NAMALWA (cell line): ENCODE results near the gene SCNN1G.

Experiments
- DNase-seq: peaks from one replicate; pipeline ENCODE4 v3.0.0-alpha.2; 2015; ENCODE audit warnings: low spot score

Gene SCNN1G

DNA sequence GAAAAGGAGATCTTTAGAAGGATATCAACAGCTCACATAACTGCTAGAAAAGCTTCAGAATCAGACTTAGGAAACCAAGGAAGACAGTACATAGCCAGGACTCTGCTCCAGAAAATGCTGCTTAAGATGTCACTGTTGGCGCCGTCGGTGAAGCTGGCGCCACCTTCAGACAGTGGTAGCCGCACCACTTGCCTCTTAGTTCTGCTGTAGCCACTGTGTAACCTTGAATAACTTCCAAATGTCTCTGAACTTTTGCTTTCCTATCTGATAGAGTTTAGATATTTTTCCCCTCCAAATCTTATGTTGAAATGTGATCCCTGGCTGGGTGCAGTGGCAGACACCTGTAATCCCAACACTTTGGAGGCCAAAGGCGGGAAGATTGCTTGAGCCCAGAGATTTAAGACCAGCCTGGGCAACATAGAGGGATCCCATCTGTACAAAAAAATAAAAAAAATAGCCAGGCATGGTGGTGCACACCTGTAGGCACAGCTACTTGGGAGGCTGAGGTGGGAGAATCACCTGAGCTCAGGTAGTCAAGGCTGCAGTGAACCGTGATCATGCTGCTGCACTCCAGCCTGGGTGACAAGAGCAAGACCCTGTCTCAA, 27.0 kb upstream of the SCNN1G start:
- DNase-seq: peak; percentile 27

DNA sequence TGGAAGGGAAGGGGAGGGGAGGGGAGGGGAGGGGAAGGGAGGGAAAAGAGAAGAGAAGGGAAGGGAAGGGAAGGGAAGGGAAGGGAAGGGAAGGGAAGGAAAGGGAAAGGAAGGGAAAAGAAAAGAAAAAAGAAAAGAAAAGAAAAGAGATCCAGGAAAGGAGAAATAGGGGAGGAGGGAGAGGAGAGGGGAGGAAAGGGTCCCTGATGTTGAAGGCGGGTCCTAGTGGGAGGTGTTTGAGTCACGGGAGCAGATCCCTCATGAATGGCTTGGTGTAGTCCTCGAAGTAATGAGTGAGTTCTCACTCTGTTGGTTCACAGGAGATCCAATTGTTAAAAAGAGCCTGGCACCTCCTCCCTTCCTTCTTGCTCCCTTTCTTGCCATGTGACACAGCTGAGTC, 26.4 kb upstream of the SCNN1G start:
- DNase-seq: no peak

- DNase-seq: no peak
Measured at GRCh38 chr16:23156946-23157460, 25.5 kb upstream of the SCNN1G start.

- no peak for DNase-seq
Measured at GRCh38 chr16:23158114-23158513, 24.4 kb upstream of the SCNN1G start.

DNA sequence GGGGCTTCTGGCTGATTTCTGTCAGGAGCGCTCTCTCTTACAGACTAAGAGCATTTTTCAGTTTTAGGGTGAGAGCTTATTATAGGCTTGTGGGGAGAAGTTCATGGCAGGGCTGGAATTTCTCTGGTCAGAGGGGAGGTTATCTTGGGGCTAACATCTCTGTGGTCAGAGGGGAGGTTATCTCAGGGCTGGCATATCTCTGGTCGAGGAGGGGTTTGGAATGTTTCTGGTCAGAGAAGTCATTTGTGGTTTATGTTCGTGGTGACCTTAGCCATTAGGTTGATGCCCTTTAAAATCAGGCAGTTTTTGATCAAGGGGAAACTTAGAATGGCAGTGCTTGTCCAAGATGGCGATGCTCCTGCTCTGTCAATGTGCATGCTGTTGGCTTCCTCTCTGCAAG, 22.5 kb upstream of the SCNN1G start:
- DNase-seq: no peak

- DNase-seq: no peak
Measured at GRCh38 chr16:23160574-23160973, 22.0 kb upstream of the SCNN1G start.

DNA sequence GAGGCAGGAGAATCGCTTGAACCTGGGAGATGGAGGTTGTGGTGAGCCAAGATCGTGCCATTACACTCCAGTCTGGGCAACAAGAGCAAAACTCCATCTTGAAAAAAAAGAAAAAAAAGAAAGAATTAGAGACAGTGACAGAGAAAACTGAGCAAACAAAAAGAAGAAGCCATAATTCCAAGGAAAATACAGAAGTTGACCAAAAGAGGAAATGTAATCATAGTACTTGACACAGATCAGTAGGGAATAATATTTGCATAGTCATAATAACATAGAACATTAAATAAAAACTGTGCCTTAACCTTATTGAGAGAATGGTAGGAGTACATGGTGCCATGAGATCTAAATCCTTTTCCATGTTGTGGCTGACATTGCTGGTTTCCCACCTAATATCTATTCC, 18.6 kb upstream of the SCNN1G start:
- DNase-seq: no peak

- DNase-seq: no peak
Measured at GRCh38 chr16:23164736-23165135, 17.8 kb upstream of the SCNN1G start.

GRCh38 chr16:23172583-23172982, 10.0 kb upstream of the SCNN1G start:
- DNase-seq: no peak

- no peak for DNase-seq
Measured at GRCh38 chr16:23172994-23173393, 9.6 kb upstream of the SCNN1G start.

- DNase-seq: peak; percentile 23
Measured at GRCh38 chr16:23174622-23175021, 7.9 kb upstream of the SCNN1G start.

DNA sequence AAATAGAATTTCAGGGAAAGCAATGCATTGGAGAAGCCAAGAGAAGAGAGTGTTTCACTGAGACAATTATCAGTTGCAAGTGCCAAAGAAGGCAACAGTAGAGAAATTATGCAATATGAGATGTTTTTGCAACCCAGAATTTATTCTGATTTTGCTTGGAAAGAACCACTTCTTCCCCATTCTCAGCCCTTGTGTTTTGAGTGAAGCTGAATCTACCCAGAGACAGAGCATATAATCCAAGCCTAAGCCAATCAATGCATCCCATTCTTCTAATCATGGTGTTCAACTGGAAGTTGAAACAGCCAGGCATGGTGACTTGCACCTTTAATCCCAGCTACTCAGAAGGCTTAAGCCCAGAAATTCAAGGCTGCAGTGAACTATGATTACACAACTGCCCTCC, 6.9 kb upstream of the SCNN1G start:
- no peak for DNase-seq

DNA sequence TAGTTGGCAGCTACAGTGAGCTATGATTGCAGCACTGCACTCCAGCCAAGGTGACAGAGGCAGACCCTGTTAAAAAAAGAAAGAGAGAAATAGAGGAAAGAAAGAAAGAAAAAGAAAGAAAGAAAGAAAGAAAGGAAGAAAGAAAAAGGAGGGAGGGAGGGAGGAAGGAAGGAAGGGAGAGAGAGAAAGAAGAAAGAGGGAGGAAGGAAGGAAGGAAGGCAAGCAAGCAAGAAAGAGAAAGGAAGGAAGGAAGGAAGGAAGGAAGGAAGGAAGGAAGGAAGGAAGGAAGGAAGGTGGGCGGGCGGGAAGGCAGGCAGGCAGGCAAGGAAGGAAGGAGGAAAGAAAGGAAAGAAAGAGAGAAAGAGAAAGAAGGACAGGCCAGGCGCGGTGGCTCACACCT, 1.0 kb upstream of the SCNN1G start:
- DNase-seq: no peak

- DNase-seq: peak; percentile 65
Measured at GRCh38 chr16:23182206-23182678, 303 bp upstream of the SCNN1G start.

DNA sequence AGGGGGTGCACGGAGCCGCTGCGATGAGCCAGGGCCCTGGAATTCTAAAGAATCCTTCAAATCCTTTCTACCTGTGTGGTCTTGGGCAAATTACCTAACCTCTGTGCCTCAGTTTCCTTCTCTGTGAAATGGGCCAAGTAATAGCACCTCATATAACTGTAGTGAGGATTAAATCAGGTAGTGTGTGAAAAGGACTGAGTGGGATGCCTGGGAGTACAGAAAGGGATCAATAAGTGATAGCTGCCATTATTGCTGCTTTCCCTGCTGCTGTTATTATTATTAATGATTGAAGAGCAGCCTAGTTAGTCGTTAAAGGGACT, 958 bp downstream of the SCNN1G start:
- DNase-seq: no peak

DNA sequence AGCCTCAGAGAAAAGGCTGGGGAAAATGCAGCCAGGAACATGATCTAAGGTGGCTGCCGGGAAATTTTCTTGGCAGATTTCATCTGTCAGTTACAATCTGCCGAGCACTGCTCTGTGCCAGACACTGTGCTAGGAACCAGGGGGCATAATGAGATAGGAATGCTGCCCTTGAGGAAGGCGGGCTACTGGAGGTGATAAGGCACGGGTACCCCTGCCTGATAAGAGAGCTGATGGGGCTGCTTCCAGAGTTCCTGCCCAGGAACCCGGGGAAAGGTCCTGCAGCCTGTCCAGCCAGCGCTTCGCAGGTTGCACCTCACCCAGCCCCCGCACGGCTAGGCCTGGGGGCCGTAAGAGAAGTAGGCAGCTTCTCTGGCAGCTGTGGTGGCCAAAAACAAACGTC, 3.1 kb downstream of the SCNN1G start:
- no peak for DNase-seq

GRCh38 chr16:23186171-23186570, 3.6 kb downstream of the SCNN1G start:
- DNase-seq: no peak

DNA sequence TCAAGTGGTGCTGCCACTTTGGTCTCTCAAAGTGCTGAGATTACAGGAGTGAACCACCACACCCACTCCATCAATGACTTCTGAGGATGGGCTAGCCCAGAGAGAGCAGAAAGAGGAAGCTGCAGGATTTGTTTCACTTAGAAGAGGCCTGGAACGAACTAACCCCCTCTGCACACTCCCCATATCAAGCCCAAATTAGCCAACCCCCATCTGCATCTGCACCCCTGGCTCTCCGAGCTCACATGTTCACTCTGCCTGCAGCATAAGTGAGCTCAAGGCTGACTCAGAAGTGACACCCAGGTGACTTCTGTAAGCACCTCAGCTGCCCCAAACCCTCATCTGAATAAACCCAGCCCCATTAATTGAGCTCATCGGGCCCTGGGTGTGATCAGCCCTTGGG, 4.8 kb downstream of the SCNN1G start:
- DNase-seq: no peak

DNA sequence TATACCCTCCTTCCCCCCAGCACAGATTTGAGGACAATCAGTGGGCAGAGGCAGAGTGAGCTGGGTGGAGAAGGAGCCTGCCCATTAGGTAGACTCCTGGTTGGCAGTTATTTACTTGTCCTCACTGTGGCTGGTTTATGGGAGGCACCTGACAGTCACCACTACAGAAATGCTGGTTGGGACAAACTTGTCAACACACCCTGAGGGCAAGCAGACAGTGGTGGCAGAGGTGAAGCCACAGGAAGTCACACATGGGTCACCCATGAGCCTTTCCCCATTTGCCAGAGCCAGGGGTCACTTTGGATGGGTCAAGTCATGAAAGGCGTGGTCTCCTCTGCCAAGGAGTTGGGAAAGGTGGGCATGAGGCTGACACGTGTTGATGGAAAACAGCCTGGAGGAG, 6.4 kb downstream of the SCNN1G start:
- no peak for DNase-seq

- no peak for DNase-seq
Measured at GRCh38 chr16:23194497-23195221, 12.1 kb downstream of the SCNN1G start.

GRCh38 chr16:23195366-23195978, 12.9 kb downstream of the SCNN1G start:
- peak; percentile 9 for DNase-seq

- no peak for DNase-seq
Measured at GRCh38 chr16:23196539-23196938, 14.0 kb downstream of the SCNN1G start.

GRCh38 chr16:23202166-23202565, 19.6 kb downstream of the SCNN1G start:
- DNase-seq: no peak
